ENCODE data around the gene TINAGL1.

The TINAGL1 gene

GRCh38 chr1:31576201-31576669, at the start of gene TINAGL1:
Gene TINAGL1 (plus strand): TSS chr1:31576515. CDS start chr1:31577149, 634 bp downstream.
- no peak for DNase-seq

- DNase-seq = no peak
Measured at GRCh38 chr1:31529999-31530684, 46.2 kb upstream of the TINAGL1 start.

- DNase-seq = no peak
Measured at GRCh38 chr1:31531177-31531999, 44.9 kb upstream of the TINAGL1 start.

- DNase-seq = no peak
Measured at GRCh38 chr1:31532173-31532572, 44.1 kb upstream of the TINAGL1 start.

GRCh38 chr1:31535561-31535960, 40.8 kb upstream of the TINAGL1 start:
- DNase-seq = no peak

- no peak for DNase-seq
Measured at GRCh38 chr1:31539329-31539728, 37.0 kb upstream of the TINAGL1 start.

- no peak for DNase-seq
Measured at GRCh38 chr1:31541194-31541593, 35.1 kb upstream of the TINAGL1 start.

GRCh38 chr1:31545927-31546540, 30.3 kb upstream of the TINAGL1 start:
- no peak for DNase-seq

GRCh38 chr1:31548534-31548906, 27.8 kb upstream of the TINAGL1 start:
- no peak for DNase-seq

- no peak for DNase-seq
Measured at GRCh38 chr1:31548907-31549808, 27.2 kb upstream of the TINAGL1 start.

GRCh38 chr1:31549809-31550620, 26.3 kb upstream of the TINAGL1 start:
- no peak for DNase-seq

GRCh38 chr1:31551208-31551607, 25.1 kb upstream of the TINAGL1 start:
- no peak for DNase-seq

GRCh38 chr1:31552489-31552888, 23.8 kb upstream of the TINAGL1 start:
- no peak for DNase-seq

- DNase-seq = no peak
Measured at GRCh38 chr1:31556481-31557006, 19.8 kb upstream of the TINAGL1 start.

GRCh38 chr1:31559715-31560114, 16.6 kb upstream of the TINAGL1 start:
- DNase-seq = no peak

- DNase-seq = no peak
Measured at GRCh38 chr1:31560394-31560793, 15.9 kb upstream of the TINAGL1 start.

- no peak for DNase-seq
Measured at GRCh38 chr1:31562707-31563360, 13.5 kb upstream of the TINAGL1 start.

GRCh38 chr1:31564606-31564989, 11.7 kb upstream of the TINAGL1 start:
- DNase-seq = no peak

GRCh38 chr1:31567956-31568570, 8.3 kb upstream of the TINAGL1 start:
- DNase-seq = no peak

- DNase-seq = no peak
Measured at GRCh38 chr1:31568895-31569595, 7.3 kb upstream of the TINAGL1 start.

Measured in cerebellar nuclear complex (tissue), 1 donor.